Esophagus squamous epithelium (tissue), 5 donors: ENCODE results near the gene MRFAP1L1. TPM values are rescaled to one million over a fixed set of nuclear protein-coding genes. Genes with fewer than 3 reads are reported as not detected.

Source experiments
- DNase-seq: peaks from one replicate; lab custom pipeline; 2025; lab: John Stamatoyannopoulos, UW
- H3K27ac ChIP-seq, 4 donors: fragments of 200-600 bp; sonication (generic); one replicate each; pipeline ENCODE4 v1.5.1; 2016 to 2019; ENCODE audit warnings: mild to moderate bottlenecking in 1 of 4
- H3K27me3 ChIP-seq, 4 donors: fragments of 200-600 bp; sonication (generic); 1 replicate in 3 of 4; 2 replicates in 1 of 4; pipeline versions ENCODE4 v1.5.1 to v1.6.0; 2017 to 2021; ENCODE audit warnings: antibody characterized with exemption in 1 of 4
- H3K36me3 ChIP-seq, 3 donors: fragments of 200-600 bp; sonication (generic); one replicate each; pipeline ENCODE4 v1.5.1; 2016 to 2019
- H3K4me1 ChIP-seq, 3 donors: fragments of 200-600 bp; sonication (generic); one replicate each; pipeline ENCODE4 v1.5.1; 2017 to 2019
- H3K4me3 ChIP-seq, 4 donors: fragments of 200-600 bp; sonication (generic); 1 replicate in 3 of 4; 2 replicates in 1 of 4; pipeline ENCODE4 v1.5.1; 2016 to 2019; ENCODE audit warnings: mild to moderate bottlenecking in 2 of 4, moderate library complexity in 1 of 4
- H3K9me3 ChIP-seq, 3 donors: fragments of 200-600 bp; sonication (generic); one replicate each; pipeline ENCODE4 v1.5.1; 2016 to 2019
- CTCF ChIP-seq, 6 experiments: fragments of 450-650 bp in 4 of 6; fragments of 200-600 bp in 2 of 6; sonication (generic) in 2 of 6; IDR thresholded peaks; one replicate each; pipeline ENCODE4 v1.5.1; 2016 to 2019; ENCODE audit warnings: antibody characterized with exemption in 6 of 6, mild to moderate bottlenecking in 4 of 6, moderate library complexity in 4 of 6
- POLR2A ChIP-seq, 4 donors: fragments of 450-650 bp; IDR thresholded peaks; one replicate each; pipeline ENCODE4 v1.6.1; 2017; ENCODE audit warnings: antibody characterized with exemption in 4 of 4, mild to moderate bottlenecking in 4 of 4, moderate library complexity in 3 of 4
- WGBS, 2 donors: methylation state at CpG; one replicate each; pipeline ENCODE4 v1.1.5; 2018; 5-methylcytosine and 5-hydroxymethylcytosine counted together
- intact Hi-C: fragments of 100-400 bp; cut with DNase I; formaldehyde crosslinking; loops from one replicate; pipeline ENCODE4 v1.15.0; 2022
- total RNA-seq, 4 donors: library from RNA; depleted of rRNA; stranded (reverse); fragments of >200 nt; gene quantifications; one replicate each; pipeline ENCODE4 v1.1.0, GENCODE V29; 2016
- donor health status: DM: yes; HTN: yes; CAD: no.

MRFAP1L1 gene
- total RNA-seq, 4 donors from 2014 or later, result 29.5 to 63.5 (median 48.2) TPM

DNA sequence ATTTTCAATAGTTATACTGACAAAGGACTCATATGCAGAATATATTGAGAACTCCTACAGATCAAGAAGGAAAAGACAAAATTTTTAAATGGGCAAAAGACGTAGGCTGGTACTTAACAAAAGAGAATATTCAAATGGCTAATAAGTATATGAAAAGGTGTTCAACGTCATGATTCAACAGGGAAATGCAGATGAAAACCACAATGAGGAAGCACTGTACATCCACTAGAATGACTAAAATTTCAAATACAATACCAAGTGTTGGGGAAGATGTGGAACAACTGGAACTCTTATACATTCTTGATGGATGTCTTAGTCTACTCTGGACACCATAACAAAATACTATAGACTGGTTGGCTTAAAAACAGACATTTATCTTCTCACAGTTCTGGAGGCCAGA is 1.3 kb upstream of the MRFAP1L1 start:
- intact Hi-C loops, result no loop called here
- Histone ChIP-seq H3K4me1 (peaks cover under 1 to 44% (median 34%) of the 10 kb centered on the region in 3 donors), H3K27ac (no peak overlapping the region), H3K27me3 (no peaks in the 10 kb centered on the region), H3K36me3 (peaks cover 0 to 19% (median 0%) of the 10 kb centered on the region in 3 donors), H3K4me3 (no peak overlapping the region), H3K9me3 (no peaks in the 10 kb centered on the region)
- 60 to 67% methylated on average over 2 of the region's 2 CpGs for WGBS, 2 donors
- TF ChIP-seq POLR2A (IDR thresholded peaks at IDR 0.05) (no peak), CTCF (IDR thresholded peaks at IDR 0.05) (no peak)
- DNase-seq, result no peak

DNA sequence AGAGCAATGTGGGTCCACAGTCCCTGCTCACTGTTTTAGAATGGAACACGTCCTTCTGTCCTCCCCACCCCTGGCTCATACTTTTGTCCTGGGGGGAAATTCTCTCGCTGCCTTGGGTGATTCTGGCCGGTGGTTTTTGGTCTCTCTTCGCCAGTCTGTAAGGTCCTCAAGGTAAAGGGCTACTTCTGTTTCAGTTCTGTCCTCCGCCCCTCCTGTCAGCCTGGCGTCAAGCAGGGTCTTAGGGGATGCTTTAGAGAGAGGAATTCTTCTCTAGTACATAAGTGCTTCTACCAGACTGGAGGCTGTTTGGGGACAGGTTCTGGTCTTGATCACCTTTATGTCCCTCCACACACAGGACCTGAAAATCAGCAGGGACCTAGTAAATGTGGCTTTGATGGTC is 617 bp upstream of the MRFAP1L1 start:
- Histone ChIP-seq H3K4me3 (peak overlapping the region; percentile 59 to 74 (median 70)), H3K9me3 (no peaks in the 10 kb centered on the region), H3K4me1 (peaks cover 4 to 46% (median 30%) of the 10 kb centered on the region in 3 donors), H3K36me3 (peaks cover 0 to 25% (median 0%) of the 10 kb centered on the region in 3 donors), H3K27me3 (no peaks in the 10 kb centered on the region), H3K27ac (peak overlapping the region; percentile 81 to 95 (median 87))
- no peak for DNase-seq
- intact Hi-C loops, result no loop called here
- TF ChIP-seq POLR2A (IDR thresholded peaks at IDR 0.05), result no peak
- TF ChIP-seq CTCF (IDR thresholded peaks at IDR 0.05), result no peak
- 8 to 10% methylated on average over 6 of the region's 6 CpGs for WGBS, 2 donors

- Histone ChIP-seq H3K27me3 (no peaks in the 10 kb centered on the region), H3K4me3 (no peak overlapping the region), H3K4me1 (peaks cover 4 to 63% (median 35%) of the 10 kb centered on the region in 3 donors)
Observed at GRCh38 chr4:6706173-6706572, 3.5 kb downstream of the MRFAP1L1 start.

DNA sequence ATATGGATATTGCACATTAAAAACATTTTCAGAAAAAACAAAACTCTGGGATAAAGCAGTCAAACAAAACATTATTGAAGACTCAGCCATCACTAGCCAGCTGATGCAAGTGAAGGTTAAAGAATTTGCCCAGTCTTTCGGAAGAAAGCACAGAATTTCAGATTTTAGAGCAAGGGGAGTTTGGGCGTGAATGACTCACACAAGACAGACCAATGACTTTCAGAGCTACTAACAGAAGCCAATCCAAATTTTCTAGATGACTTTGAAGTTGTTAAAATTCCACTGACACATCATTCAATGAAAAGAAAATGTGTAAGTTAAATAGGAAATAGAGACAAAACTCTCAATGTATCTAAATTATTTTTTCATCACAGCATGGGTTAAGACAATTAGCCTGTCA is 4.0 kb downstream of the MRFAP1L1 start:
- peaks cover 0 to 60% (median 0%) of the 10 kb centered on the region in 3 donors for H3K36me3 ChIP-seq
- no peak overlapping the region for H3K4me3 ChIP-seq
- no peak overlapping the region for H3K27ac ChIP-seq
- DNase-seq, result no peak
- H3K27me3 ChIP-seq, result no peaks in the 10 kb centered on the region
- no peak for TF ChIP-seq POLR2A (IDR thresholded peaks at IDR 0.05)
- peaks cover 4 to 63% (median 35%) of the 10 kb centered on the region in 3 donors for H3K4me1 ChIP-seq
- 91 to 94% methylated on average over 2 of the region's 2 CpGs for whole genome bisulfite sequencing, 2 donors
- intact Hi-C loops, result no loop called here
- no peaks in the 10 kb centered on the region for H3K9me3 ChIP-seq

More at GRCh38 chr4:6706173-6706572, 3.5 kb downstream of the MRFAP1L1 start:
- no peaks in the 10 kb centered on the region for H3K9me3 ChIP-seq
- TF ChIP-seq POLR2A (IDR thresholded peaks at IDR 0.05) (no peak), CTCF (IDR thresholded peaks at IDR 0.05) (no peak)
- peaks cover 0 to 57% (median 0%) of the 10 kb centered on the region in 3 donors for H3K36me3 ChIP-seq
- no peak for DNase-seq
- intact Hi-C loops, result no loop called here
- 81 to 86% methylated on average over 5 of the region's 5 CpGs for WGBS, 2 donors
- no peak overlapping the region for H3K27ac ChIP-seq

- Histone ChIP-seq H3K27me3 (no peaks in the 10 kb centered on the region), H3K9me3 (no peaks in the 10 kb centered on the region), H3K27ac (no peak overlapping the region), H3K4me1 (peaks cover 4 to 52% (median 31%) of the 10 kb centered on the region in 3 donors), H3K36me3 (peaks cover 0 to 73% (median 0%) of the 10 kb centered on the region in 3 donors), H3K4me3 (no peak overlapping the region)
- 60 to 62% methylated on average over 3 of the region's 3 CpGs for WGBS, 2 donors
- intact Hi-C loops, result no loop called here
- no peak for TF ChIP-seq CTCF (IDR thresholded peaks at IDR 0.05)
- no peak for TF ChIP-seq POLR2A (IDR thresholded peaks at IDR 0.05)
- no peak for DNase-seq
Observed at GRCh38 chr4:6703786-6704185, 5.9 kb downstream of the MRFAP1L1 start.
